ENCODE measurements around the gene HBG1. TPM values are rescaled to one million over a fixed set of nuclear protein-coding genes. Genes with fewer than 3 reads are reported as not detected.

The HBG1 gene
- total RNA-seq, 3 donors from 2014 or later (not counting 1 experiment from before 2014, with no cell fraction given) = not detected

GRCh38 chr11:5224538-5225479 is 24.8 kb downstream of the HBG1 start:
- H3K27ac Mint-ChIP-seq = no peak overlapping the region
- Histone ChIP-seq H3K9me3 (ENCODE audit: control insufficient read depth, insufficient read depth, low read length) (no peaks in the 10 kb centered on the region), H3K27me3 (ENCODE audit: control insufficient read depth, insufficient read depth, low read length) (no peaks in the 10 kb centered on the region), H3K27ac (ENCODE audit: low read length) (no peak overlapping the region), H3K4me3 (ENCODE audit: low read length) (no peak overlapping the region), H3K36me3 (ENCODE audit: control insufficient read depth, insufficient read depth, low read length) (no peaks in the 10 kb centered on the region), H3K4me1 (ENCODE audit: control insufficient read depth, insufficient read depth, low read length) (no peaks in the 10 kb centered on the region)
- 89% methylated on average over 3 of the region's 6 CpGs for WGBS (ENCODE audit: insufficient coverage)
- H3K4me1 Mint-ChIP-seq = no peaks in the 10 kb centered on the region
- no peak overlapping the region for H3K4me3 Mint-ChIP-seq
- no peaks in the 10 kb centered on the region for H3K36me3 Mint-ChIP-seq
- peaks cover 3% of the 10 kb centered on the region in 2 donors for H3K9me3 Mint-ChIP-seq
- DNase-seq = no peak
- no peak for TF ChIP-seq CTCF (IDR thresholded peaks at IDR 0.05)
- H3K27me3 Mint-ChIP-seq (ENCODE audit: low read depth in 2 of 2) = no peaks in the 10 kb centered on the region
- intact Hi-C loops (cut with micrococcal nuclease) = no loop called here
- ATAC-seq = no peak

GRCh38 chr11:5223686-5224085 is 26.0 kb downstream of the HBG1 start:
- H3K4me1 Mint-ChIP-seq = no peaks in the 10 kb centered on the region
- H3K4me3 Mint-ChIP-seq = no peak overlapping the region
- H3K36me3 Mint-ChIP-seq = no peaks in the 10 kb centered on the region
- ATAC-seq (no peak), DNase-seq (no peak)
- H3K9me3 Mint-ChIP-seq = peaks cover 5 to 6% of the 10 kb centered on the region in 2 donors
- WGBS (ENCODE audit: insufficient coverage) = 100% methylated on average over 1 of the region's 1 CpG
- Histone ChIP-seq H3K36me3 (ENCODE audit: control insufficient read depth, insufficient read depth, low read length) (no peaks in the 10 kb centered on the region), H3K27ac (ENCODE audit: low read length) (no peak overlapping the region), H3K4me1 (ENCODE audit: control insufficient read depth, insufficient read depth, low read length) (no peaks in the 10 kb centered on the region), H3K27me3 (ENCODE audit: control insufficient read depth, insufficient read depth, low read length) (no peaks in the 10 kb centered on the region), H3K9me3 (ENCODE audit: control insufficient read depth, insufficient read depth, low read length) (no peaks in the 10 kb centered on the region), H3K4me3 (ENCODE audit: low read length) (no peak overlapping the region)
- TF ChIP-seq CTCF (IDR thresholded peaks at IDR 0.05) = no peak
- H3K27ac Mint-ChIP-seq = no peak overlapping the region
- intact Hi-C loops (cut with micrococcal nuclease) = no loop called here
- no peaks in the 10 kb centered on the region for H3K27me3 Mint-ChIP-seq (ENCODE audit: low read depth in 2 of 2)

GRCh38 chr11:5223146-5223545 is 26.5 kb downstream of the HBG1 start:
- H3K27me3 ChIP-seq (ENCODE audit: control insufficient read depth, insufficient read depth, low read length) = no peaks in the 10 kb centered on the region
- no peak overlapping the region for H3K4me3 Mint-ChIP-seq
- H3K4me1 Mint-ChIP-seq = no peaks in the 10 kb centered on the region
- no peaks in the 10 kb centered on the region for H3K4me1 ChIP-seq (ENCODE audit: control insufficient read depth, insufficient read depth, low read length)
- H3K36me3 Mint-ChIP-seq = no peaks in the 10 kb centered on the region
- peaks cover 5 to 6% of the 10 kb centered on the region in 2 donors for H3K9me3 Mint-ChIP-seq
- DNase-seq = no peak
- no peaks in the 10 kb centered on the region for H3K9me3 ChIP-seq (ENCODE audit: control insufficient read depth, insufficient read depth, low read length)
- H3K36me3 ChIP-seq (ENCODE audit: control insufficient read depth, insufficient read depth, low read length) = no peaks in the 10 kb centered on the region
- 96% methylated on average over 6 of the region's 6 CpGs for WGBS (ENCODE audit: insufficient coverage)
- no peak overlapping the region for H3K27ac ChIP-seq (ENCODE audit: low read length)
- no peak overlapping the region for H3K27ac Mint-ChIP-seq
- no peak for ATAC-seq
- H3K27me3 Mint-ChIP-seq (ENCODE audit: low read depth in 2 of 2) = no peaks in the 10 kb centered on the region
- TF ChIP-seq CTCF (IDR thresholded peaks at IDR 0.05) = no peak
- H3K4me3 ChIP-seq (ENCODE audit: low read length) = no peak overlapping the region
- intact Hi-C loops (cut with micrococcal nuclease) = no loop called here
